ENCODE data around the gene PSMB4. TPM values are rescaled to one million over a fixed set of nuclear protein-coding genes. Genes with fewer than 3 reads are reported as not detected.
A peak's percentile ranks its signal among the peaks of the same experiment; 100 is the strongest.

Gene PSMB4
- total and polyA plus RNA-seq, 5 donors, result 171 to 344 (median 191) TPM

- Histone ChIP-seq H3K9me3 (ENCODE audit: control insufficient read depth, low read length) (no peaks in the 10 kb centered on the region), H3K4me3 (ENCODE audit: low read length) (no peak overlapping the region), H3K4me1 (ENCODE audit: control insufficient read depth, insufficient read depth, low read length) (peaks cover 5% of the 10 kb centered on the region), H3K27ac (ENCODE audit: low read length) (no peak overlapping the region), H3K27me3 (ENCODE audit: control insufficient read depth, insufficient read depth) (no peaks in the 10 kb centered on the region)
- intact Hi-C loops (cut with DNase I), result loop anchor here in 2 of 4 donors (10.0 kb wide), 1 partner anchor 291 kb away; no protein-coding TSS in a partner anchor
- DNase-seq (peak in 1 of 3 donors; percentile 20), ATAC-seq (peak; percentile 87 to 89)
- WGBS, result 52% methylated on average over 4 of the region's 4 CpGs
These were observed 44.7 kb downstream of the PSMB4 start for GRCh38 chr1:151443846-151444782.

- H3K9me3 ChIP-seq (ENCODE audit: control insufficient read depth, low read length), result no peaks in the 10 kb centered on the region
- peaks cover 5% of the 10 kb centered on the region for H3K4me1 ChIP-seq (ENCODE audit: control insufficient read depth, insufficient read depth, low read length)
- H3K4me3 ChIP-seq (ENCODE audit: low read length), result no peak overlapping the region
- intact Hi-C loops (cut with DNase I), result loop anchor here in 2 of 4 donors (10.0 kb wide), 1 partner anchor 290 kb away; no protein-coding TSS in a partner anchor
- ATAC-seq (no peak), DNase-seq (no peak)
- no peak overlapping the region for H3K27ac ChIP-seq (ENCODE audit: low read length)
- no peaks in the 10 kb centered on the region for H3K27me3 ChIP-seq (ENCODE audit: control insufficient read depth, insufficient read depth)
- 70% methylated on average over 4 of the region's 4 CpGs for WGBS
These were observed 45.4 kb downstream of the PSMB4 start for GRCh38 chr1:151444783-151445177.

- 19% methylated on average over 2 of the region's 2 CpGs for WGBS
- intact Hi-C loops (cut with DNase I), result loop anchor here in 2 of 4 donors (10.0 kb wide), 1 partner anchor 287 kb away; no protein-coding TSS in a partner anchor
These were observed 48.3 kb downstream of the PSMB4 start for GRCh38 chr1:151447696-151448095.

More at GRCh38 chr1:151447696-151448095, 48.3 kb downstream of the PSMB4 start:
- Histone ChIP-seq H3K4me3 (ENCODE audit: low read length) (no peak overlapping the region), H3K27ac (ENCODE audit: low read length) (no peak overlapping the region), H3K4me1 (ENCODE audit: control insufficient read depth, insufficient read depth, low read length) (peaks cover 2% of the 10 kb centered on the region), H3K27me3 (ENCODE audit: control insufficient read depth, insufficient read depth) (no peaks in the 10 kb centered on the region), H3K9me3 (ENCODE audit: control insufficient read depth, low read length) (no peaks in the 10 kb centered on the region)
- no peak for ATAC-seq
- DNase-seq, result no peak

Other genes with a start within 250 kb of the PSMB4 start
- gene TNFAIP8L2, start 242.9 kb upstream of the PSMB4 start, total RNA-seq, result 1 to 10 TPM; 1.8 to 3.7 (median 2.3) TPM
- gene TNFAIP8L2, start 242.9 kb upstream of the PSMB4 start, polyA plus RNA-seq, result 2.1 TPM
- gene LYSMD1, start 233.7 kb upstream of the PSMB4 start, total RNA-seq, result 10 to 100 TPM in 3 of 4 donors, 1 to 10 TPM in 1; 8.5 to 16.5 (median 15.6) TPM
- gene LYSMD1, start 233.7 kb upstream of the PSMB4 start, polyA plus RNA-seq, result 9.9 TPM
- gene SCNM1, start 233.4 kb upstream of the PSMB4 start, total RNA-seq, result 10 to 100 TPM; 18.3 to 25.6 (median 21.5) TPM
- 23.7 TPM for gene SCNM1, start 233.4 kb upstream of the PSMB4 start, polyA plus RNA-seq
- not detected for gene TMOD4, start 223.6 kb upstream of the PSMB4 start, total RNA-seq
- 0.20 TPM for gene TMOD4, start 223.6 kb upstream of the PSMB4 start, polyA plus RNA-seq
- 10 to 100 TPM; 40.0 to 52.3 (median 41.7) TPM for gene VPS72, start 209.4 kb upstream of the PSMB4 start, total RNA-seq
- gene VPS72, start 209.4 kb upstream of the PSMB4 start, polyA plus RNA-seq, result 37.3 TPM
- gene PIP5K1A, start 201.0 kb upstream of the PSMB4 start, total RNA-seq, result 10 to 100 TPM; 33.7 to 50.7 (median 38.2) TPM
- gene PIP5K1A, start 201.0 kb upstream of the PSMB4 start, polyA plus RNA-seq, result 20.4 TPM
- 100 to 1,000 TPM; 134 to 163 (median 144) TPM for gene PSMD4, start 144.8 kb upstream of the PSMB4 start, total RNA-seq
- gene PSMD4, start 144.8 kb upstream of the PSMB4 start, polyA plus RNA-seq, result 152 TPM
- gene ZNF687, start 117.3 kb upstream of the PSMB4 start, total RNA-seq, result 10 to 100 TPM; 12.4 to 15.0 (median 13.2) TPM
- 8.6 TPM for gene ZNF687, start 117.3 kb upstream of the PSMB4 start, polyA plus RNA-seq
- gene PI4KB, start 72.2 kb upstream of the PSMB4 start, total RNA-seq, result 10 to 100 TPM; 45.5 to 62.0 (median 52.0) TPM
- 31.0 TPM for gene PI4KB, start 72.2 kb upstream of the PSMB4 start, polyA plus RNA-seq
- gene RFX5, start 52.3 kb upstream of the PSMB4 start, total RNA-seq, result 10 to 100 TPM; 20.3 to 23.1 (median 21.6) TPM
- 13.7 TPM for gene RFX5, start 52.3 kb upstream of the PSMB4 start, polyA plus RNA-seq
- gene SELENBP1, start 26.9 kb upstream of the PSMB4 start, total RNA-seq, result 10 to 100 TPM; 31.1 to 65.9 (median 58.5) TPM
- gene SELENBP1, start 26.9 kb upstream of the PSMB4 start, polyA plus RNA-seq, result 48.5 TPM
- 10 to 100 TPM; 50.4 to 60.4 (median 52.2) TPM for gene POGZ, start 59.9 kb downstream of the PSMB4 start, total RNA-seq
- gene POGZ, start 59.9 kb downstream of the PSMB4 start, polyA plus RNA-seq, result 21.8 TPM
- gene CGN, start 111.8 kb downstream of the PSMB4 start, total RNA-seq, result under 1 TPM; 0.32 to 0.77 (median 0.62) TPM
- gene CGN, start 111.8 kb downstream of the PSMB4 start, polyA plus RNA-seq, result 0.18 TPM
- 1 to 10 TPM; 3.5 to 5.4 (median 4.5) TPM for gene TUFT1, start 140.7 kb downstream of the PSMB4 start, total RNA-seq
- 3.5 TPM for gene TUFT1, start 140.7 kb downstream of the PSMB4 start, polyA plus RNA-seq
- 10 to 100 TPM; 34.1 to 36.5 (median 35.5) TPM for gene SNX27, start 212.5 kb downstream of the PSMB4 start, total RNA-seq
- gene SNX27, start 212.5 kb downstream of the PSMB4 start, polyA plus RNA-seq, result 13.7 TPM